ENCODE data around the gene SV2B.

Gene SV2B

DNA sequence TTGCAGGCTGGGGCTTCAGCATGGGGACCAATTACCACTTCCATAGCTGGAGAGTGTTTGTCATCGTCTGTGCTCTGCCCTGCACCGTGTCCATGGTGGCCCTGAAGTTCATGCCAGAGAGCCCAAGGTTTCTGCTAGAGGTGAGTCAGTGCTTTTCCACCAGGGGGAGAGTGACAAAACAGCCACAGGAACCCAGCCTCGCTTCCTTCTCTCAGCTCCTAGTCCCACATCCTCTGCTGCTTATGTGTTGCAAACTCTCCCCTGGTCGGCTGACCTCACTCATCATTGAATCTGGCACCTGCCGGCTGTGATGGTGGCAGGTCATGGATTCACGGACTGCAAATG is 158.3 kb downstream of the SV2B start:
- H3K27ac Mint-ChIP-seq = no peak overlapping the region
- no peaks in the 10 kb centered on the region for H3K9me3 Mint-ChIP-seq
- H3K36me3 Mint-ChIP-seq (ENCODE audit: low read depth) = no peaks in the 10 kb centered on the region
- no peak overlapping the region for H3K4me3 Mint-ChIP-seq
- peaks cover 31% of the 10 kb centered on the region for H3K27me3 Mint-ChIP-seq
- peaks cover 4% of the 10 kb centered on the region for H3K4me1 Mint-ChIP-seq (ENCODE audit: low read depth)
- no peak for DNase-seq

DNA sequence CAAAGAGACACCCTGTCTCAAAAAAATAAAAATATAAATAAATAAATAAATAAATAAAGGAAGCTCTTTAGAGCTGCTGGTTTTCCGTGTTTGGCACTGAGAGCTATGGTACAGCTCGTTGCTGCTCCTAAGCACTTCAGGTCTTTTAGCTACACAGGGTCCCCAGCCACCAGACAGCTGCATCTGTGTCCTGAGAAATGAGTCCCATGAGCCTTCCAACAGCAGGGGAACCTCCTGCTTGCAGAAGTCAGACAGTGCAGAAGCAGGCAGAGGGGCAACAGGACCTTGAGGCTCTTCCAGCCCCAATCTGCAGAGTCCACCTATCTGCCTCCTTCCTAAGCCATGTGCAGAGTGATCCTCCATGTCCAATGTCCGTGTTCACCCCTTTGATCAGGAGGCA is 159.0 kb downstream of the SV2B start:
- peaks cover 4% of the 10 kb centered on the region for H3K4me1 Mint-ChIP-seq (ENCODE audit: low read depth)
- no peaks in the 10 kb centered on the region for H3K36me3 Mint-ChIP-seq (ENCODE audit: low read depth)
- peaks cover 31% of the 10 kb centered on the region for H3K27me3 Mint-ChIP-seq
- H3K4me3 Mint-ChIP-seq = no peak overlapping the region
- no peak for DNase-seq
- no peaks in the 10 kb centered on the region for H3K9me3 Mint-ChIP-seq
- H3K27ac Mint-ChIP-seq = no peak overlapping the region

DNA sequence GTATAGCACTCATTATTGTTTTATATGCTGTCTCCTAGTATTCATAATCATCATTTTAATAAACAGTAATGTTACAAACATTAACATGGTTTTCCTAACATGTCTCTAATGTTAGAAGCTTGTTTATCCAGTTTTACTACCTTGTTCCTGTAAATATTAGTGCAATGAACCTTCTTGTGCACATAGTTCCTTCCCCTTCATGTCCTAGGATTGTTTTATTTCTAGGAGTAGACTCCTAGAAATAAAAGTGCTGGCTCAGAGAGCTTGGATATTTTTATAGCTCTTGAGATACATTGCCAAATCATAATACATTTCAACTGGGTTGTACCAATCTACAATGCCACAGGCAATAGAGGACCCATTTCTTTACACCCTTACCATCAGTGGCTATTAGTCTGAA is 161.3 kb downstream of the SV2B start:
- Mint-ChIP-seq H3K36me3 (ENCODE audit: low read depth) (no peaks in the 10 kb centered on the region), H3K4me3 (no peak overlapping the region), H3K27me3 (peaks cover 32% of the 10 kb centered on the region), H3K4me1 (ENCODE audit: low read depth) (peaks cover 4% of the 10 kb centered on the region), H3K9me3 (no peaks in the 10 kb centered on the region), H3K27ac (no peak overlapping the region)
- DNase-seq = no peak

DNA sequence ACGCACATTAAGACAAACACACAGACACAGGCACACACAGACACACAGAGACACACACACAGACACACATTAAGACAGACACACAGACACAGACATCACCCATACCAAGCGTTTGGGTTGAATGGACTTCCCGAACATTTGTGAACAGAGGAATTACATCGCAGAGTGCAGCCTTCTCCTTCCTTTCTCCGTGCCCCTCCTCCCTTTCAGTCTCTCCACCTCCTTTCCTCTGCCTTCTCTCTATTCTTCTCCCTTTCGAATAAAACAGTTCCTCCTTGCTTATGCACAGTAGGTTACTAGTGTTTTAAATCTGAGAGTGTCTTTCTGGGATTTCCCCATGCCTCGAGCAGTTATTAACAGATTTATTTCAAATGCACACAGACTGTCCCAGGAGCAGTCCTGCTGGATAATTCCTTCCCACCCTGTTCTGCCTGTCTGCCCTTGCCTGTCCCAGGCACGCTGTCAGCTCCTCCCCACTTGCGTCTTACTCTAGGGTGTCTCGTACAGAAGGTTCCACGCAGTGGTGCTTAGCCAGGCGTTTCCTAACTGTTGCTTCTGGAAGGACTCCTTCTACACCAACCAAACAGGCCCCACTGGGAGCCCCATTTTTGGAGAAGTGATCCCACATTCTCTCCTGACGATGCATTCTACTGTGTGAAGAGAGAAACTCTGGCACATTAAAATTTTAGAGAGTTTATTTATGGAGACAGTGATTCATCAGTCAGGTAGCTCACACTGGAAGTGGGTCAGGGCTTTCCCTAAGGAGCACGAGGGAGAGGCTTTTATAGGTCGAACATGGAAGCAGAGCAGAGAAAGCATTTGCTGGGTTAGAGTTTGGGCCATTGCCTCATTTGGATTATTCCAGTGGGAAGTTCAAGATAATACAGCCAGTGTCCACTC is 163.8 kb downstream of the SV2B start:
- Mint-ChIP-seq H3K4me3 (no peak overlapping the region), H3K4me1 (ENCODE audit: low read depth) (no peaks in the 10 kb centered on the region), H3K27ac (no peak overlapping the region), H3K9me3 (no peaks in the 10 kb centered on the region), H3K27me3 (peaks cover 26% of the 10 kb centered on the region), H3K36me3 (ENCODE audit: low read depth) (no peaks in the 10 kb centered on the region)
- DNase-seq = no peak

DNA sequence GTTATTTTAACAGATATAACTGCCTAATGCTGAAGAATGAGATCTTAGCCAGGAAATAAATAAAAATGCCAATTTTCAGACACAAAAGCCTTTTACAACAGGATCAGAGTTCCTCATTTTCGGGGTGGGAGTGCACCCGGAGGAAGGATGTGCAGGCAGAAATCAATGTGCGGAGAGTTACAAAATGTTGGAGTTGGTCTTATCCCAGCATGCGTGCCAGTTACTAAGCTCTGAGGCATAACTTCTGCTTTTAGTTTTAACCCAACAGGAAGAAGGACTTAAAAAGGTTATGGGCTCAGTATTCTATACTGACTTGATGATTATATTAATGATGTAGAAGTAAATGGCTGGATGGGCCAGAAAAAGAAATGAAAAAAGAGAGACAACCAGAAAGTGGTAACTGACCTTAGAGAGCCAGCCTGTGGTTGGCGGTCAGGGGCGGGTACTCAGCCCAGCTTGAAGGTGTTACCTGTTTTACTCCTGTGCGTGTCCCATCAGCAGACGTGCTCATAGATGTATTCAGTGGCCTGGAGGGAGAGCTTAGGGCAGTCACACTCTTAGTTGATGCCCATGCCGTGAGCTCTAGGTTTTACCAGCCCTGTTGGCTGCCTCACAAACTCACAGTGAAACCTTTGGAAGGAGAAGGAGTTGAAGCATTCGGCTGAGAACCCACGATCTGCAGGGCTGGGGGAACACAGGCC is 164.7 kb downstream of the SV2B start:
- H3K36me3 Mint-ChIP-seq (ENCODE audit: low read depth) = no peaks in the 10 kb centered on the region
- H3K9me3 Mint-ChIP-seq = no peaks in the 10 kb centered on the region
- H3K4me1 Mint-ChIP-seq (ENCODE audit: low read depth) = no peaks in the 10 kb centered on the region
- H3K27ac Mint-ChIP-seq = no peak overlapping the region
- no peak for DNase-seq
- peaks cover 26% of the 10 kb centered on the region for H3K27me3 Mint-ChIP-seq
- no peak overlapping the region for H3K4me3 Mint-ChIP-seq

DNA sequence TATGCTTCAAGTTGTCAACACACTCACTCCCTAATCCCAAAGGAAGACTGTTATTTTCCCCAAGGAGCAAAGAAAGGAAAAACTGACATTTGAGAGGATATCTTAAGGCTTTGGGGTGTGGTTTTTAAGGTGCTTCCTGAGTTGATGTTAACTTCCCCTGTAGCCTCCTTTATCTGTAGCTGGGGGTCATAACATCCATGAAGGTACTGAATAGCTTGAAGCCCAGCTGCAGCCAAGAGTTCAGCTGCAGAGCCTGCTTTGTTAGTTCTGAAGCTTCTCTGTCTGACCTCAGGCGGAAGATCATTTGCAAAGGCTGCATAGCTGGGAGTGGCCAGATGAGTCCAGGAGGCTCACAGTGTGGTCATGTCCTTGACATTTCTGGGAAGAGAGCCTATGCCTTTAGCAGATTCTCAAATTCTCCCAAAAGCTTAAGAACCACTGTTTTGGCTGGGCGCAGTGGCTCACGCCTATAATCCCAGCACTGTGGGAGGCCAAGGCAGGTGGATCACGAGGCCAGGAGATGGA is 165.4 kb downstream of the SV2B start:
- H3K27ac Mint-ChIP-seq = no peak overlapping the region
- H3K36me3 Mint-ChIP-seq (ENCODE audit: low read depth) = no peaks in the 10 kb centered on the region
- no peaks in the 10 kb centered on the region for H3K9me3 Mint-ChIP-seq
- H3K4me3 Mint-ChIP-seq = no peak overlapping the region
- DNase-seq = no peak
- no peaks in the 10 kb centered on the region for H3K4me1 Mint-ChIP-seq (ENCODE audit: low read depth)
- H3K27me3 Mint-ChIP-seq = peaks cover 28% of the 10 kb centered on the region

DNA sequence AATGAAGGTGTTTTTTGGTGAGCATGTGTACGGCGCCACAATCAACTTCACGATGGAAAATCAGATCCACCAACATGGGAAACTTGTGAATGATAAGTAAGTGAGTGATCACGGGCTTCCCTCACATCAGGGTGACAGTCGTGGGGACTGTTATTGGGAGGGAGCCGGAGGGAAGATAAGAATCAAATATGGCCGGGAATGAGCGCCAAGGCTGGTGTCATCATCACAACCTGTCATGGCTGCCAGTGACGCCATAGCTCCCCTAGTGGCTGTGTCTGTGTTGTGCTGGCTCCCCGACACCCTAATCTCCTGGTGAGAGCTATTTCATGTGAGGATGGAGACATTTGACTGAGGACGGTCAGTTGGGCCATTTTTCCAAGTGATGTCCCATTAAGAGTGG is 168.5 kb downstream of the SV2B start:
- Mint-ChIP-seq H3K9me3 (no peaks in the 10 kb centered on the region), H3K4me1 (ENCODE audit: low read depth) (peaks cover 5% of the 10 kb centered on the region), H3K4me3 (no peak overlapping the region), H3K27me3 (peaks cover 29% of the 10 kb centered on the region), H3K27ac (no peak overlapping the region), H3K36me3 (ENCODE audit: low read depth) (no peaks in the 10 kb centered on the region)
- DNase-seq = no peak

DNA sequence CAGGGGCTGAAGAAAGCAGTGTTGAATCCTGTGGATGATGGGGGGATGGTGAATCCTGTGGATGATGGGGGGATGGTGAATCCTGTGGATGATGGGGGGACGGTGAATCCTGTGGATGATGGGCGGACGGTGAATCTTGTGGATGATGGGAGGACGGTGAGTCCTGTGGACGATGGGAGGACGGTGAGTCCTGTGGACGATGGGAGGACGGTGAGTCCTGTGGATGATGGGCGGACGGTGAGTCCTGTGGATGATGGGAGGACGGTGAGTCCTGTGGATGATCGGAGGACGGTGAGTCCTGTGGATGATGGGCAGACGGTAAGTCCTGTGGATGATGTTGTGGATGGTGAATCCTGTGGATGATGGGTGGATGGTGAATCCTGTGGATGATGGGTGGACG is 170.7 kb downstream of the SV2B start:
- Mint-ChIP-seq H3K27me3 (peaks cover 23% of the 10 kb centered on the region), H3K36me3 (ENCODE audit: low read depth) (no peaks in the 10 kb centered on the region), H3K4me1 (ENCODE audit: low read depth) (peaks cover 5% of the 10 kb centered on the region), H3K27ac (no peak overlapping the region), H3K9me3 (no peaks in the 10 kb centered on the region), H3K4me3 (no peak overlapping the region)
- no peak for DNase-seq

DNA sequence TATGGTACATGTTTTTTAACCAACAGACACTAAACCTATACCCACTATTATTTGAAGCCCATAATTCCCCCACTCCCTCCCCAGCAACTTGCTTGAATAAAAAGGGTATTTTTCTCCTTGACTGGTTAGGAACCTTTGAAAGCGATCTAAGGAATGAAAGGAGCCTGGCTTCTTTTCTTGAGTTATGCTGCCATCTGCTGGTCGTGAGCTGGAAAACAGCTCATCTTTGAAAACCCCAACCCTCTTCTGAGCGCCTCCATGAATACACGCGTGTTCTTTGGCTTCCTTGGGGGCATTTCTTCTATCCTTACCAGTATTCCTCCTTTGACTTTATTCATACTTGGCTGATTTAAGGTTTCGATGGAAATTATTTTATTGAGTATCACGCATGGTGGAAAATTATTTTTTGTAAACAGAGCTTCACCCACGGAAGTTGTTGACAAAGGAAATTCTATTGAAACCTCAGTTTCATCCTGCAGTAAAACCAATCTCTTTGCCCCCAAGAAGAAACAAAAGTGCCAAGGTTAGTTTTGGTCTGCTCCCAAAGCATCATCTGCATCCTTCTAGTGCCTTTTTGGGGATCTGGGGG is 171.6 kb downstream of the SV2B start:
- Mint-ChIP-seq H3K4me3 (peak overlapping the region; percentile 29), H3K27ac (no peak overlapping the region), H3K4me1 (ENCODE audit: low read depth) (peaks cover 5% of the 10 kb centered on the region), H3K27me3 (peaks cover 23% of the 10 kb centered on the region), H3K9me3 (peaks cover 4% of the 10 kb centered on the region), H3K36me3 (ENCODE audit: low read depth) (no peaks in the 10 kb centered on the region)
- DNase-seq = peak; percentile 57

DNA sequence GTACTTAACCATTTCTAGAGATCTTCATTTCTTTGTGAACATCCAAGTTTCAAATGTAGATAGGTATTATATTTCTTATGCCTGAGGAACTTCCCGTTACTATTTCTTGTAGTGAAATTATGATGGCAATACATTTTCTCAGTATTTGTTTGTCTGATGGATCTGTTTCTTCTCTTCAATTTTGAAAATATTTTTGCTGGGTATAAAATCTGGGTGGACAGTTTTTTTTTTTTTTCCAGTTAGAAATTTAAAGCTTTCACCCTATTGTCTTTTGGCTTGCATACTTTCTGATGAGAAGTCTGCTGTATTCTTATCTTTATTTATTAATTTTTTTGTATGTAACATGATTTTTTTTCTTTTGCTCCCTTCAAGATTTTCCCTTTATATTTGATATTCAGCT is 175.8 kb downstream of the SV2B start:
- H3K9me3 Mint-ChIP-seq = peaks cover 4% of the 10 kb centered on the region
- H3K27me3 Mint-ChIP-seq = peaks cover 3% of the 10 kb centered on the region
- H3K36me3 Mint-ChIP-seq (ENCODE audit: low read depth) = no peaks in the 10 kb centered on the region
- DNase-seq = no peak
- H3K4me3 Mint-ChIP-seq = no peak overlapping the region
- H3K4me1 Mint-ChIP-seq (ENCODE audit: low read depth) = peaks cover 5% of the 10 kb centered on the region
- H3K27ac Mint-ChIP-seq = no peak overlapping the region

DNA sequence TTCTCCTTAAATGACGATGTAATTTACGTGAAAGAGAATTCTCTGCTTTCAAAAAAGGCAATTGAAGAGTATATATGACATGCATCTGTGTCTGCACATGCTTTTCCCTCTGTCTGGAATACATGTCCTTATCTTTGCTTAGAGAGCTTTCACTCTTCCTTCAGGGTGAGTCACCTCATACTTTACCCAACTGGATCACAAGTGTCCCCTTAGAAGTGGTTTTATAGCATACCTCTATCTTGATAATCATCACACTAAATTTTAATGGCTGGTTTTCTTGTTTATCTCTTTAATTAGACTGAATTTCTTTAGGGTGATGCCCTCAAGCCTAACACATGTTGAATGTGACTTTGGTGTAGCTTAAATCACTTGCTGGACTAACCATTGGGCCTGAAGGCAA is 178.9 kb downstream of the SV2B start:
- Mint-ChIP-seq H3K27ac (no peak overlapping the region), H3K4me1 (ENCODE audit: low read depth) (no peaks in the 10 kb centered on the region), H3K9me3 (peaks cover 4% of the 10 kb centered on the region), H3K27me3 (peaks cover 2% of the 10 kb centered on the region), H3K36me3 (ENCODE audit: low read depth) (no peaks in the 10 kb centered on the region), H3K4me3 (no peak overlapping the region)
- no peak for DNase-seq

DNA sequence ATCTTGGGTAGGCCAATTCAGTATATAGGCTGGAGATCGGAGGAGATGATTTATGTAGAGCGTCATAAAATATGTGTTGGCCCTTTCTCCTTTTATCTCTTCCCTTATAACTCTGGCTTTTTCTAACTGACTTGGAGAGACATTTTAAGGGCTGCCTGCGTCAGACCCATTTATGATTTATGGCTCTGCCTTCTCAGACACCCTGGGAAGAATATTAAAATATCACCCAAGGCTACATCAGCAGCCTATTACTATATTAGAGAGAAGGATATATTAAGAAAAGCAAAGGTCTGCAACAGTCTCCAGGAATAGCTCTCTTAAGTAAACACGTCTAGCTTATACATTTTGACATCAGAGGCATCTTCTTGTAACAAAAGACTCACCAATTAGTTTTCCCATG is 179.4 kb downstream of the SV2B start:
- H3K4me1 Mint-ChIP-seq (ENCODE audit: low read depth) = no peaks in the 10 kb centered on the region
- DNase-seq = no peak
- H3K27ac Mint-ChIP-seq = no peak overlapping the region
- H3K36me3 Mint-ChIP-seq (ENCODE audit: low read depth) = no peaks in the 10 kb centered on the region
- peaks cover 4% of the 10 kb centered on the region for H3K9me3 Mint-ChIP-seq
- H3K4me3 Mint-ChIP-seq = no peak overlapping the region
- H3K27me3 Mint-ChIP-seq = peaks cover 2% of the 10 kb centered on the region

DNA sequence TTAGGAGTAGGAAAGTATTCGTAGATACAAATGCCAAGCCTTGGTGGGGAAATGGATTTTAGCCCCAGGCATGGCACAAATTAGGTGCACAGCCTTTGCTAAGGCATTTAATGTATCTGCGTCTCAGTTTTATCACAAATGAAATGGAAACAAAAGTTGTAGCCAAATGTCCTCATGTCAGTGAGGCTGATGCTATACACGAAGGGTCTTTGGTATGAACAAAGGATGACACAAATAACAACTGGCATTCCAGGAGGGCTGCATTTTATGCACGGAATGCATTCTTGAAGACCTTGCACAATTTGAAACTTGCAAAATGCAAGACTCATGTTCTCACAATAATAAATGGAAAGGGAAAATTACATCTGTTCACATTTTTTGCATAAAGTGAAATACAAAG is 181.9 kb downstream of the SV2B start:
- Mint-ChIP-seq H3K4me3 (no peak overlapping the region), H3K9me3 (no peaks in the 10 kb centered on the region), H3K4me1 (ENCODE audit: low read depth) (no peaks in the 10 kb centered on the region), H3K27me3 (peaks cover 2% of the 10 kb centered on the region), H3K36me3 (ENCODE audit: low read depth) (no peaks in the 10 kb centered on the region), H3K27ac (no peak overlapping the region)
- DNase-seq = no peak

DNA sequence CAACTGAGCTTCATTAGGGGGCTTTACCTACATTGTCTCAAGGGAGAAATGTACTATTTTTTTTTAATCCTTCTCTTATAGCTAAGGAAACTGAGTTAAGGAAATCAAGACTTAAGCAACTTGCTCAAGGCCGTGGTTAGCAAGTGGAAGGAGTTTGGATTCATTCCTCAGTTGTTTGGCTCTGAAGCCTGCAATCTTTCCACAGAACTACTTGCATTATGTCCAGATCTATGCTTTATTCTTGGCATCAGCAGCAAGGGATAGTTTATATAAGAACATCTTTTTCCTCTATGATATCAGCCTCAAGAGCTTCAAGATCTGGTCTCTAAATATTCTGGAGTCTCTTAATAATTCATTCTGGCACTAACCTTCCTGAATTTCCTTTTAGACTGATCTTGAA is 182.4 kb downstream of the SV2B start:
- H3K4me1 Mint-ChIP-seq (ENCODE audit: low read depth) = no peaks in the 10 kb centered on the region

DNA sequence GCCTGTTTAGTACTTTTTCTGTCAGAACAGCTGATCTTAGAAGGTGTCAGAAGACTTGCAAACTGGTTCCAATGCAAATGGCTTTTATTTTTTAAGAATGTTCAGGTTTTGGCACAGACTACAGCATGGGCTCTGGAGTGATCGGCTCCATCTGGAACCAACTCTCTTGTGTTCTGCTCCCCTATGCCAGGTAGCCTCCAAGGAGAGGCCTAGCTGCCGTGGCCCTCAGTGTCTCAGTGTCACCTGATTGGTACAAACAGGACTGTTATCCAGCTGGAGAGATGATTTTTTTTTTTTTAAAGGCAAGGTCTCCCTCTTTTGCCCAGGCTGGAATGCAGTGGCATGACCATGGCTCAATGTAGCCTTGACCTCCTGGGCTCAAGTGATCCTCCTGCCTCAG is 183.1 kb downstream of the SV2B start:
- Mint-ChIP-seq H3K36me3 (ENCODE audit: low read depth) (no peaks in the 10 kb centered on the region), H3K4me1 (ENCODE audit: low read depth) (no peaks in the 10 kb centered on the region), H3K27me3 (peaks cover 2% of the 10 kb centered on the region), H3K27ac (no peak overlapping the region), H3K9me3 (no peaks in the 10 kb centered on the region), H3K4me3 (no peak overlapping the region)
- DNase-seq = no peak

More for the DNA sequence above, 182.4 kb downstream of the SV2B start:
- Mint-ChIP-seq H3K9me3 (no peaks in the 10 kb centered on the region), H3K36me3 (ENCODE audit: low read depth) (no peaks in the 10 kb centered on the region), H3K27me3 (peaks cover 2% of the 10 kb centered on the region), H3K27ac (no peak overlapping the region), H3K4me3 (no peak overlapping the region)
- no peak for DNase-seq
